ENCODE data around the gene SYT8.

DNA sequence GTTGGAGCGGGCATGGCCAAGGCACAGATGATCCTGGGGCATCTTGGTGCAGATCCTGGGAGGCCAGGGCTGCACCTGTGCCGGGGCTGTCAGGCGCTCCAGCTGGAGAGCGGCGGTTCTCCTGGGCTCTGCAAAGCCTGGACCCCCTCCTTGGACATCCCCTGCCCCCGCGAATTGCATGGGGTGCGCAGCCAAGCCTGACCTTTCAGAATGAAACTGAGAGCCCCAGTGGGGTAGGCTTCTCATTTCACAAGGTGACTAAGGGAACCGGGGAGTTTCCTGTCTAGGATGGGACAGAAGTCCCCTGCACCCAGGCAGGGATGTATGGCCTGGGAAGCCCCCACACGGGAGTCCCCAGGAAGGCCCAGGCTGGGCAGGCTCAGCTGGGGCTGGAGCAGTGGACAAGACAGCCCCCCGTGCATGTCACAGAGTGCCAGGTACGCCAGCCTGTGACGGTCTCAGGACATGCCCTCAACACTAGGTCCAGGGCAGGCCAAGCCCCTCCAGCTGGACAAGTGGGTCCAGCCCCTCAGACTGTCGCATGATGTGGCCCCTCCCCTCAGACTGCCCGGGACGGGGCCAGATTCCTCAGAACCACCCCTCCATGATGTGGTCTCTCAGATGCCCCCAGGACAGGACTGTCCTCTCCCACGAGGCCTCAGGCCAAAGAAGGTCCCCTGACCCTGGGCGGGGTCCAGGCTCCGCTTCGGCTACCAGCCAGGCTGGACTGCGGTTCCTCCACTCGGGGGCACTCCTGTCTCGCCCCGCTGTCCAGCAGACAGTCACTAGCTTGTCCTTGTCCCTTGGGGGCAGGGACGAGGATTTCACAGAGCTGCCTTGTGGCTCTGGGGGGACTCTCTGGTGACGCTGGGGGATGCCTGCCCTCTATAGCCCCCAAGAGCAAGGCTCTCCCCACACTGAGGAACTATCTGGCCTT is 20.4 kb downstream of the SYT8 start:
- TF ChIP-seq, protein P1, sequence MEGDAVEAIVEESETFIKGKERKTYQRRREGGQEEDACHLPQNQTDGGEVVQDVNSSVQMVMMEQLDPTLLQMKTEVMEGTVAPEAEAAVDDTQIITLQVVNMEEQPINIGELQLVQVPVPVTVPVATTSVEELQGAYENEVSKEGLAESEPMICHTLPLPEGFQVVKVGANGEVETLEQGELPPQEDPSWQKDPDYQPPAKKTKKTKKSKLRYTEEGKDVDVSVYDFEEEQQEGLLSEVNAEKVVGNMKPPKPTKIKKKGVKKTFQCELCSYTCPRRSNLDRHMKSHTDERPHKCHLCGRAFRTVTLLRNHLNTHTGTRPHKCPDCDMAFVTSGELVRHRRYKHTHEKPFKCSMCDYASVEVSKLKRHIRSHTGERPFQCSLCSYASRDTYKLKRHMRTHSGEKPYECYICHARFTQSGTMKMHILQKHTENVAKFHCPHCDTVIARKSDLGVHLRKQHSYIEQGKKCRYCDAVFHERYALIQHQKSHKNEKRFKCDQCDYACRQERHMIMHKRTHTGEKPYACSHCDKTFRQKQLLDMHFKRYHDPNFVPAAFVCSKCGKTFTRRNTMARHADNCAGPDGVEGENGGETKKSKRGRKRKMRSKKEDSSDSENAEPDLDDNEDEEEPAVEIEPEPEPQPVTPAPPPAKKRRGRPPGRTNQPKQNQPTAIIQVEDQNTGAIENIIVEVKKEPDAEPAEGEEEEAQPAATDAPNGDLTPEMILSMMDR (conservative IDR thresholded peaks at IDR 0.05 in 1 of 2, IDR thresholded peaks at IDR 0.05 in 1 of 2; ENCODE audit: extremely low read depth in 1 of 2, insufficient read depth in 1 of 2, low read depth in 1 of 2, low read length in 2 of 2): no peak
- no peak for TF ChIP-seq EZH2 (IDR thresholded peaks at IDR 0.05; ENCODE audit: borderline replicate concordance, low read length)

Data from mammary epithelial cell (primary cell).